Fibroblast of pulmonary artery (primary cell): Measurements from ENCODE around the gene KRTAP4-16.
"Not testable (repeated sequence)": the region's sequence is repeated elsewhere in the genome, so short reads cannot be mapped to it uniquely, and the experiment has no call there.

Experiments
- DNase-seq: peaks from one replicate; pipeline ENCODE4 v3.0.0-alpha.2; 2010; ENCODE audit warnings: low read depth
- H3K4me3 ChIP-seq: replicated peaks from 2 replicates; pipeline ENCODE4 v1.5.1; 2011; ENCODE audit warnings: low read depth, mild to moderate bottlenecking, control low read depth, low read length, moderate library complexity
- TF ChIP-seq, protein P1 (sequence below): IDR thresholded peaks from 2 replicates; pipeline ENCODE4 v1.5.1; 2011; ENCODE audit warnings: mild to moderate bottlenecking, control low read depth, low read length, inconsistent platforms; ENCODE audit errors: missing control alignments

Gene KRTAP4-16

DNA sequence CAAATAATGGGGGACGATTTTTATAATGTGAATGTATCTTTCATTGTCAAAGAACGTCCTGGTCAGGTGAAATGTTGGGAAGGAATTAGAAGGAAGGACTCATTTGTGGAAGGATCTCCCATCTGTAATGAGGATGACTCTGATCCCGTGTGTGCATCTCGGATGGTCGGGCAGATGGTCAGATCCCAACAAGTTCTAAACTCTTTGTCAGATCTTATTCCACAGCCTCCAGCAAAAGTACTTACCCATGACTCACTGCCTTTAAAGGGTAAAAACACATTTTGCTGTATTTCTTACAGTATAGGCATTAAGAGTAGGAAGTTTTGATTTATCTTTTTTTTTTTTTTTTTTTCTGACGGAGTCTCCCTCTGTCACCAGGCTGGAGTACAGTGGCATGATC is 3.5 kb downstream of the KRTAP4-16 start:
- TF ChIP-seq, protein P1, sequence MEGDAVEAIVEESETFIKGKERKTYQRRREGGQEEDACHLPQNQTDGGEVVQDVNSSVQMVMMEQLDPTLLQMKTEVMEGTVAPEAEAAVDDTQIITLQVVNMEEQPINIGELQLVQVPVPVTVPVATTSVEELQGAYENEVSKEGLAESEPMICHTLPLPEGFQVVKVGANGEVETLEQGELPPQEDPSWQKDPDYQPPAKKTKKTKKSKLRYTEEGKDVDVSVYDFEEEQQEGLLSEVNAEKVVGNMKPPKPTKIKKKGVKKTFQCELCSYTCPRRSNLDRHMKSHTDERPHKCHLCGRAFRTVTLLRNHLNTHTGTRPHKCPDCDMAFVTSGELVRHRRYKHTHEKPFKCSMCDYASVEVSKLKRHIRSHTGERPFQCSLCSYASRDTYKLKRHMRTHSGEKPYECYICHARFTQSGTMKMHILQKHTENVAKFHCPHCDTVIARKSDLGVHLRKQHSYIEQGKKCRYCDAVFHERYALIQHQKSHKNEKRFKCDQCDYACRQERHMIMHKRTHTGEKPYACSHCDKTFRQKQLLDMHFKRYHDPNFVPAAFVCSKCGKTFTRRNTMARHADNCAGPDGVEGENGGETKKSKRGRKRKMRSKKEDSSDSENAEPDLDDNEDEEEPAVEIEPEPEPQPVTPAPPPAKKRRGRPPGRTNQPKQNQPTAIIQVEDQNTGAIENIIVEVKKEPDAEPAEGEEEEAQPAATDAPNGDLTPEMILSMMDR: no peak
- no peak for DNase-seq
- no peak overlapping the region for H3K4me3 ChIP-seq

GRCh38 chr17:41098042-41098441 is 4.0 kb downstream of the KRTAP4-16 start, which contains the start of gene KRTAP4-8:
Gene KRTAP4-8 (minus strand): TSS chr17:41098142. CDS start chr17:41098084, 58 bp downstream.
- TF ChIP-seq, protein P1: no peak
- DNase-seq: no peak
- H3K4me3 ChIP-seq: no peak within 1 kb of the TSS

GRCh38 chr17:41096055-41096454 is 6.0 kb downstream of the KRTAP4-16 start:
- TF ChIP-seq, protein P1: no peak
- H3K4me3 ChIP-seq: no peak overlapping the region
- DNase-seq: no peak

DNA sequence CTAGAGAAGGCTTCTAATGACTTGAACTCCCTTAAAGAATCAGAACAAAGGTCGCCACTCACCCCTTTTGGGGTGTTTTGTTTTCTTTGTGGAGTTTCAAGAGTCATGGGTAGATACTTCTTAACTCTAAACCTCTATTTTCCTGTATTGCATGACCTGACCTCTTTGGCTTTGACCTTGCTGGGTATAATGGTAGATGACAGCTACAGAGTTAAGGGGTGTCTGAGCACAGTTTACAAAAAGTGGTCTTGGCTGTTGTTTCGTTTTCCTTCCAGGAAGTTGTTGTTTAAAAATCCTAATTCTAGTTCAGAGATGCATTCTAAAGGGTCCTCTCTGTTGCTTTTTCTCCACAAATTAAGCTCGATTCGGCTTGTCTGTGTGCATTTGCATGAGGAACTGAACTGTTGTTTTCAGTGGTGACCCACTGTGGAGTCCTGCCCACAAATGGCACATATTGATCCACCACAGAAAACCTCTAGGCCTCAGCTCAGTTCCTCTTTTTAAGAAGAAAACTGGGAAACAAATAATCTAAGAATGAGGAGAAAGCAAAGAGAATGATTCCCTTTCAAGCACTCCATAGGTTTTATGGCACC is 13.2 kb downstream of the KRTAP4-16 start:
- not testable (repeated sequence) for H3K4me3 ChIP-seq, DNase-seq

DNA sequence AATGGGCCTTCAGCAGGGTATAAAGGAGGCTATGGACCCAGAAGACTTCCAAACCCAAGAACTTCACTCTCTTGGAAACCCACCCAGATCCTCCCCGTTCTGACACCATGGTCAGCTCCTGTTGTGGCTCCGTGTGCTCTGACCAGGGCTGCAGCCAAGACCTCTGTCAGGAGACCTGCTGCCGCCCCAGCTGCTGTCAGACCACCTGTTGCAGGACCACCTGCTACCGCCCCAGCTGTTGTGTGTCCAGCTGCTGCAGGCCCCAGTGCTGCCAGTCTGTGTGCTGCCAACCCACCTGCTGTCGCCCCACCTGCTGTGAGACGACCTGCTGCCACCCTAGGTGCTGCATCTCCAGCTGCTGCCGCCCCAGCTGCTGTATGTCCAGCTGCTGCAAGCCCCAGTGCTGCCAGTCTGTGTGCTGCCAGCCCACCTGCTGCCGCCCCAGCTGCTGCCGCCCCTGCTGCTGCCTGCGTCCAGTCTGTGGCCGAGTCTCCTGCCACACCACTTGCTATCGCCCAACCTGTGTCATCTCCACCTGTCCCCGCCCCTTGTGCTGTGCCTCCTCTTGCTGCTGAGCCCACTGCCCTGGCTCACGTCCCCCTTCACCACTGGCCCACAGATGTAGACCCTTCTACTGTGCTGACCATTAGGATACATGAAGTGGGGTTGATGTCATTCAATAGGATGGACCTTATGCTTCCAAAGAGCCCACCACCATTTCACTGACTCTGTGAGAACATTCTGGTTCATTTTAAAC is 17.7 kb downstream of the KRTAP4-16 start, which contains the start of gene KRTAP4-7:
Gene KRTAP4-7, plus strand, starts transcription at position 51 of the 757 bp plus-strand sequence. Its CDS starts 57 bp downstream, at position 108.
- H3K4me3 ChIP-seq, DNase-seq: not testable (repeated sequence)

- DNase-seq, H3K4me3 ChIP-seq: not testable (repeated sequence)
These were observed 18.6 kb downstream of the KRTAP4-16 start for GRCh38 chr17:41083427-41083826.

GRCh38 chr17:41082626-41083025 is 19.4 kb downstream of the KRTAP4-16 start:
- H3K4me3 ChIP-seq: no peak overlapping the region
- TF ChIP-seq, protein P1: no peak
- no peak for DNase-seq

- no peak for DNase-seq
- TF ChIP-seq, protein P1: no peak
- H3K4me3 ChIP-seq: no peak overlapping the region
These were observed 25.2 kb downstream of the KRTAP4-16 start for GRCh38 chr17:41076788-41077187.
